Measurements from ENCODE around the gene PPM1M.

- TF ChIP-seq EZH2 (IDR thresholded peaks at IDR 0.05; ENCODE audit: low read depth) (no peak), CTCF (conservative IDR thresholded peaks at IDR 0.05) (no peak)
These were observed 5.3 kb upstream of the PPM1M start for GRCh38 chr3:52240059-52240885.
